Activated T-helper 9 cell treated with anti-CD3 and anti-CD28 coated beads, Interleukin-2, amount 50 U/mL, for 16 hours (primary cell): ENCODE results near the gene CHTOP.

Experiments
- DNase-seq: peaks from one replicate; pipeline ENCODE4 v3.0.0-alpha.2; 2020; ENCODE audit warnings: low read depth

Gene CHTOP

DNA sequence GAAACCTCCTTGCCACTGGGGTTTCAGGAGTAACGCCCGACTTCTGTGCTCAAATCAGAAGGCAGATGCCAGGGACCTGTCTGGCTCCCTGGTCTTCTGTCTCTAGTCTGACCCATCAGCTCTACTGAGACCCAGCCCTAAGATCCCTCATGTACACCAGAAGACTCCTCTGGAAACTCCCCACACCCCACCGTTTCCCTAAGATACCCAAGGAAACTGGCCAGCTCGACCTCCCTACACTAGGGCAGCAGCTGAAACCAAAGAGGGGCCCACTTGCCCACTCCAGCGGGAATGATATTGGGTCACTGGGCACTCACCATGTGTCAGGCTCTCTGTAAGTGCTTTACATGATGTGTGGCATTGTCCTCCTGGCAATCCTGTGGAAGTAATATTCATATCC, 20.5 kb upstream of the CHTOP start:
- no peak for DNase-seq

DNA sequence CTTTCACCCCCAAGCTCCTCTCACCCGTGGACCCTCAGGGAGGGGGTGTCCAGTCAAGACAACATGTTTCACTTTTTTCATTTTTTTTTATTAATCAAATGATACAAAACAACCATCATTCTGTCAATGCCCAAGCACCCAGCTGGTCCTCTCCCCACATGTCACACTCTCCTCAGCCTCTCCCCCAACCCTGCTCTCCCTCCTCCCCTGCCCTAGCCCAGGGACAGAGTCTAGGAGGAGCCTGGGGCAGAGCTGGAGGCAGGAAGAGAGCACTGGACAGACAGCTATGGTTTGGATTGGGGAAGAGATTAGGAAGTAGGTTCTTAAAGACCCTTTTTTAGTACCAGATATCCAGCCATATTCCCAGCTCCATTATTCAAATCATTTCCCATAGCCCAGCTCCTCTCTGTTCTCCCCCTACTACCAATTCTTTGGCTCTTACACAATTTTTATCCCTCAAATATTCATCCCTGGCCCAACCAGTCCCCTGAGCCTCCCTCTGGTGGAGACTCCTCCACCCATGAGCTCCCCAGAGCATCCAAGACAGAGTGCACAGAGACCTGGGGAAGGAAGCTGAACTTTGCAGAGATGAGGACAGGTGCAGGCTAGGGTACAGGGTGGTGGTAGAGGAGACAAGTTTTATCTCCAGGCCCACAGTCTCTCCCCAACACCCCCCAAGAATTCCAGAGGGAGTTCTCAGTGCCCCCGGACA, 19.5 kb upstream of the CHTOP start:
- no peak for DNase-seq

GRCh38 chr1:153614906-153615305, 19.0 kb upstream of the CHTOP start:
- no peak for DNase-seq

GRCh38 chr1:153615406-153615805, 18.5 kb upstream of the CHTOP start:
- no peak for DNase-seq

DNA sequence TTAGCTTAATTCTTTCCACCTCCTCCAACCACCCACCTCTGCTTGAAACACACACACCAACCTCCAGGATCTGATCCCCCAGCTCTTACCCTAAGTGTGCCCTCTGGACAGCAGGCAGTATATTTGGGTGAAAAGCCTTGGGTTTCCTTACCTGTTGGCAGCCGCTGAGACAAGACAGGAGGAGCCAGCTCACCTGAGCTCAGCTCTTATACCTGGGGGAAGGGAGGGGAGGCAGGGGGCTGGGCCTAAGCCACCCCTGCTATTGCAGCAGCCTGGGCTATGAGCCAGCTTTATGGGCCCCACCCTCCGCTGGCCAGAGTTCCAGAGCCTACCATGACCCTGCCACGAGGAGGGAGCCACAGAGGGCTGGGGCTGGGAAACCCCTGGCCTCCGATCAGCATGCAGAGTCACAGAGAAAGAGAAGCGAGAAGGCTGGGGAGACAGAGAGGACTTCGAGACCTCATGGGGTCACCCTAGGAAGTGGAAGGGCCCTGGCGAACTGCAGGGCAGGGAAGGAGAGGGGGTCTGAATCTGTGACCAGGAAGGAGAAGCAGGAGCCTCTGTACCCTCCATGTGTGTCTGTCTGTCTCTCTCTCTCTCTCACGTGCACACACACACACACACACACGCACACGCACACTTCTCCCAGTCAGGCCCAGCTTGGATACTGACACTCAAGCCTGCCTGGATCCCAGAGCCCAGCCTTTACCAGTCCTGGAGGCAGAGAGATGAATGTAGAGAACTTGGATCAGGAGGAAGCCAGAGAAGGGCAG, 17.5 kb upstream of the CHTOP start, which contains the start of gene S100A14:
Gene S100A14 (minus strand): TSS at position 182 of the 773 bp plus-strand sequence. CDS start 467 bp downstream, outside the sequence.
- no peak for DNase-seq

- no peak for DNase-seq
These were observed 17.0 kb upstream of the CHTOP start for GRCh38 chr1:153616917-153617311.

DNA sequence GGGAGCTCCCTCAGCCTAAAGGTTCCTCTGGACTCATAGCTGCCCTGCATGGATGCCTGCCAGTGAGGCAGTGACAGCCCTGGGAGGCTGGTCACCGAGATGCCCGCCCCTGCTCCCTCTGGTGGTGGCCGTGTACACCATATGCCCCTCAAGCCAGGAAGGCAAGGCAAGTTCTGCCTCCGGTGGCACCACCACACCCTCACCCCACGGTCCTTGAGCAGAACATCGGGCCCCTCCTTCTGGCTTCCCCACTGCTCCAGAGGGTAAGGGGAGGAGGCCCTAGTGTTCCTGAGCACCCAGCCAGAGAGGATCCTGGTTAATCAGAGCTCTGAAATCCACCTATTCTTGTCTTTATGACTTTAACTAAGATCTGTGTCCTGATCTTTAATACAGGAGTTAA, 16.2 kb upstream of the CHTOP start:
- peak; percentile 69 for DNase-seq

GRCh38 chr1:153619171-153619570, 14.7 kb upstream of the CHTOP start:
- DNase-seq: no peak

DNA sequence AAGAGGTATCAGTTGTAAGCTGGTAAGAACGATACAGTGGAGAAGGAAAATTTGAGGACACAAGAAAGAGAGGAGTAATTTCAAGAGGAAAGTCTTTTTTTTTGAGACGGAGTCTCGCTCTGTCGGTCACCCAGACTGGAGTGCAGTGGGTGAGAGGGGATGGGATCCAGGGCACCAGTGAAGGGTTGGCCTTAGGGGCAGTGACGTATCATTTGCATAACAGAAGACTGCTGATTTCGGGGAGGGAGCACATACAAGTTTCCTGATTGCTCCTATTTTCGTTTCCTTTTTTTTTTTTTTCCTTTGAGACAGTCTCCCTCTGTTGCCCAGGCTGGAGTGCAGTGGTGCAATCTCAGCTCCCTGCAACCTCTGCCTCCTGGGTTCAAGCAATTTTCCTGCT, 10.8 kb upstream of the CHTOP start:
- no peak for DNase-seq

DNA sequence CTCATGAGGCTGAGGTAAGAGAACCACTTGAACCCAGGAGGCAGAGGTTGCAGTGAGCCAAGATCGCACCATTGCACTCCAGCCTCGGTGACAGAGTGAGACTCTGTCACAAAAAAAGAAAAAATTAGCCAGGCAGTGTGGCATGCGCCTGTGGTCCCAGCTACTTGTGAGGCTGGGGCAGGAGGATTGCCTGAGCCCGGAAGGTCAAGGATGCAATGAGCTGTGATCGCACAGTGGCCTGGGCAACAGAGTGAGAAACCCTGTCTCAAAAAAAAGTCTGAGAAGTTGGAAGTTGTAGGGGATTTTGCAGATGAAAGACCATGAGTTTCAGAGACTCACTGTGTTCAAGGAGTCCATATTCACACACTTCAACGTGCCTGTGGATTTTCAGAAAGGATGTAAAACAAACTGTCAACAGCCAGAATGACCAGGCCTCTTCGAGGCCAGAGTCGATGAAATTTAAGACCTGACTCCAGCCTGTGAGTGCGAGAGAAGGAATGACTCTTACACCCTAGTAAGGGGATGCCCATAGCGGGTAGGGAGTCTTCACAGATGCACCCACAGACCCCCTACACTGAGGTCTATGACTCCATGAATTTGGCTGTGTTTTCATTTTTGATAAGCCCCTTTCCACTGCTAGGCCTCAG, 8.8 kb upstream of the CHTOP start:
- no peak for DNase-seq

DNA sequence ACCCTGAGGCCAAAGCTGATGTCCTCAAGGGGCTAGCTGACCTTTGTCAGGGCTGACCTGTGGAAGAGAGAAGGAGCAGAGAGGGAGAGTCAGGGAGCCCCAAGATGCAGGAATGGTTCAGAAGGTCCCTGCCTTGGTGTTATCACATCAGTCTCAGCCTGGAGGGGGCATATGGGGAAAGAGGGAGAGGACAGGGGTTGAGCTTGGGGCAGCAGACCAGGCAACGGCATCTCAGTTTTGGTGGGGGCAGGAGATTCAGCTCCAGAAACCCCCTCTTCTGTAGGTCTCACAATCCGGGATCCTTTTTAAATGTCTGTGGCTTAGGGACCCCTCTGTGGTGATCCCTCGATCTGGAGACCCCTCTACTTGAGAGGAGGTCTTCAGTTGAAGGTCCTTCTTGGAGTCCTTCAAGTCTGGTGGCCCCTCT, 7.4 kb upstream of the CHTOP start:
- DNase-seq: no peak

- DNase-seq: no peak
These were observed 6.8 kb upstream of the CHTOP start, which contains the start of gene S100A13 for GRCh38 chr1:153626904-153627714. TSS of gene S100A13 (minus strand) at chr1:153627505. CDS start at chr1:153626472, 1,033 bp downstream.

GRCh38 chr1:153627715-153628626, 5.9 kb upstream of the CHTOP start, which contains the start of gene S100A1:
TSS of gene S100A1 (plus strand) at chr1:153628434. CDS start at chr1:153630522, 2,088 bp downstream.
- no peak for DNase-seq

DNA sequence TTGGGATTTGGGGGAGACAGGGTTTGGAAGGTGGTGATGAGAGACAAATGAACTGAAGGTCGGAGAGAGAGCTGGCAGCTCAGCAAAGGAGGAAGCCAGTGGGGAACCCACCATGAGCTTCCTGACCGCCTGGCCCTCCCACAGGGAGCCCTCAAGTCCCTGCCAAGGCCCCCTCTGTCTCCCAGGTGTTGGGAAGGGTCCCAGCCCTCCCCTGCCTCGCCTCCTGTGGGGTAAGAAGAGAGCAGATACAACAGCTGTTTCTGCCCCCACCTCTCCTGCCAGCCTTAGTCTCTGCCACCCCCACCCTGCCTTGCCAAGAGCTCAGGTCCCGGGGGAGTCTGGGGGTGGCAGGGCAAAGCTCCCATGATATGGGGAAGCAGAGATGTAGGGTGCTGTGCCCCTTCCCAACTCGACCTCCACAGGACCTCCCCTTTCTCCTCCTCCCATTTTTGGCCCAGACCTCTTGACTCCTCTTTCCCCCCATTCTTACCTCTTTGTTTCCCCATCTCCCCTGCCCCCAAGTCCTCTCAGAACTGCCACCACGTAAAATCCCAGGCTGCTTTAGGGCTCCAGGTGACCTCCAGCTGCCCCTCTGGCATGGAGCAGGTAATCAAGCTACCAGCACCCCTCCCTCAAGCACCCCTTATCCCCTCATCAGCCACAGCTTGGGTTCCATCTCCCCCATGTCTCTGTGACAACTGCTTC, 5.1 kb upstream of the CHTOP start:
- no peak for DNase-seq

- no peak for DNase-seq
These were observed 4.6 kb upstream of the CHTOP start for GRCh38 chr1:153629343-153629665.

- DNase-seq: no peak
These were observed 3.9 kb upstream of the CHTOP start for GRCh38 chr1:153629971-153630370.

DNA sequence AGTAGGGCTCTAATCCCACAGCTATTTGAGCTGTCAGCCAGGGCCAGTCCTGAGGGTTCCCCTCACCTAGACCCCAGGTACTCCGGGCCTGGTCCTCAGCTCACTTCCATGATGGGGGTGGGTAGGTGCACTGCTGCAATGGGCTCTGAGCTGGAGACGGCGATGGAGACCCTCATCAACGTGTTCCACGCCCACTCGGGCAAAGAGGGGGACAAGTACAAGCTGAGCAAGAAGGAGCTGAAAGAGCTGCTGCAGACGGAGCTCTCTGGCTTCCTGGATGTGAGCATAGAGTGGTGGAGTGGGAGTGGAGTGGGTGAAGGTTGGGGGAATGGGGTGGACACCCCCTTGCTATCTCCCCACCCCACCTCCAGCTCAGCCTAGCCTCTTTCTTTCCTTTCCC, 3.5 kb upstream of the CHTOP start:
- DNase-seq: no peak

- DNase-seq: no peak
These were observed 2.5 kb upstream of the CHTOP start for GRCh38 chr1:153631047-153632022.

- no peak for DNase-seq
These were observed 609 bp upstream of the CHTOP start for GRCh38 chr1:153633161-153633753.
